SK-N-SH (cell line): ENCODE results near the gene SUCLG2. TPM values are rescaled to one million over a fixed set of nuclear protein-coding genes. Genes with fewer than 3 reads are reported as not detected.

Source experiments
- CTCF ChIA-PET: fragments of 300-600, 350-600 bp; formaldehyde crosslinking; extraction: SDS; loops from one replicate; lab custom pipeline; 2021; lab: Yijun Ruan, JAX
- POLR2A ChIA-PET: fragments of 350-600 bp; sonication (Branson Sonifier 250); formaldehyde crosslinking; extraction: SDS; loops from one replicate; lab custom pipeline; 2020; ENCODE audit warnings: antibody characterized with exemption, inconsistent platforms; lab: Yijun Ruan, JAX
- DNase-seq: peaks from one replicate; pipeline ENCODE4 v3.0.0; 2012
- H2AFZ ChIP-seq: fragments of 200-600 bp; sonication (generic); 2 replicates; pipeline ENCODE4 v1.8.1; 2016; ENCODE audit warnings: antibody characterized with exemption, mild to moderate bottlenecking, low read depth
- H3F3A ChIP-seq: fragments of 200-600 bp; sonication (generic); replicated peaks from 2 replicates; pipeline ENCODE3; 2016; ENCODE audit warnings: antibody characterized with exemption, mild to moderate bottlenecking; ENCODE audit not compliant: insufficient read depth
- H3K27ac ChIP-seq, 2 experiments: fragments of 200-500 bp in 1 of 2; fragments of 200-600 bp in 1 of 2; sonication (Bioruptor generic) in 1 of 2; sonication (generic), shearing (Covaris generic) in 1 of 2; 2 replicates each; pipeline versions ENCODE4 v1.5.1 to v1.6.1; 2014 to 2016; ENCODE audit warnings: low read depth in 2 of 2, inconsistent platforms in 1 of 2, low read length in 1 of 2, mild to moderate bottlenecking in 1 of 2, mixed read lengths in 1 of 2
- H3K27me3 ChIP-seq: fragments of 200-600 bp; sonication (generic), shearing (Covaris generic); 2 replicates; pipeline ENCODE4 v1.6.1; 2016; ENCODE audit warnings: mixed run types; ENCODE audit not compliant: insufficient read depth
- H3K36me3 ChIP-seq, 2 experiments: fragments of 200-500 bp in 1 of 2; fragments of 200-600 bp in 1 of 2; sonication (Bioruptor generic) in 1 of 2; sonication (generic) in 1 of 2; replicated peaks in 1 of 2; 2 replicates each; pipeline versions ENCODE3 to v1.5.1; 2014 to 2016; ENCODE audit warnings: low read length in 1 of 2, mild to moderate bottlenecking in 1 of 2; ENCODE audit not compliant: insufficient read depth in 2 of 2, control insufficient read depth in 1 of 2
- H3K4me1 ChIP-seq, 2 experiments: fragments of 200-500 bp in 1 of 2; fragments of 200-600 bp in 1 of 2; sonication (Bioruptor generic) in 1 of 2; sonication (generic), shearing (Covaris generic) in 1 of 2; 2 replicates each; pipeline versions ENCODE4 v1.5.1 to v1.6.1; 2014 to 2016; ENCODE audit warnings: low read depth in 1 of 2, low read length in 1 of 2, mixed run types in 1 of 2; ENCODE audit not compliant: insufficient read depth in 2 of 2, control insufficient read depth in 1 of 2
- H3K4me2 ChIP-seq: fragments of 200-600 bp; sonication (generic), shearing (Covaris generic); 2 replicates; pipeline ENCODE4 v1.6.1; 2017; ENCODE audit warnings: mixed run types
- H3K4me3 ChIP-seq, 2 experiments: fragments of 200-500 bp in 1 of 2; fragments of 200-600 bp in 1 of 2; sonication (Bioruptor generic) in 1 of 2; sonication (generic), shearing (Covaris generic) in 1 of 2; 2 replicates each; pipeline versions ENCODE4 v1.5.1 to v1.8.1; 2014 to 2016; ENCODE audit warnings: low read depth in 2 of 2, inconsistent platforms in 1 of 2, low read length in 1 of 2, mild to moderate bottlenecking in 1 of 2, mixed read lengths in 1 of 2, moderate library complexity in 1 of 2
- H3K79me2 ChIP-seq: fragments of 200-600 bp; sonication (generic); 2 replicates; pipeline ENCODE4 v1.8.1; 2017; ENCODE audit warnings: mild to moderate bottlenecking; ENCODE audit not compliant: insufficient read depth
- H3K9ac ChIP-seq: fragments of 200-600 bp; sonication (generic); 2 replicates; pipeline ENCODE4 v1.6.1; 2017; ENCODE audit warnings: mixed run types
- H3K9me2 ChIP-seq: fragments of 200-600 bp; sonication (generic); 2 replicates; pipeline ENCODE4 v1.6.1; 2017; ENCODE audit warnings: mixed run types
- H3K9me3 ChIP-seq: fragments of 200-600 bp; sonication (generic); 2 replicates; pipeline ENCODE4 v1.6.1; 2017; ENCODE audit warnings: mixed run types, mild to moderate bottlenecking, moderate library complexity
- H4K20me1 ChIP-seq: fragments of 200-600 bp; sonication (generic); 2 replicates; pipeline ENCODE4 v1.6.1; 2017; ENCODE audit warnings: mild to moderate bottlenecking, mixed run types; ENCODE audit not compliant: insufficient read depth
- CHD2 ChIP-seq: fragments of 150-350 bp; IDR thresholded peaks from 2 replicates; pipeline ENCODE4 v1.6.1; 2018; ENCODE audit warnings: low read length; ENCODE audit not compliant: partially characterized antibody
- CTCF ChIP-seq: fragments of 200-600 bp; sonication (generic); IDR thresholded peaks from 2 replicates; pipeline ENCODE4 v1.6.1; 2017; ENCODE audit warnings: antibody characterized with exemption, mild to moderate bottlenecking, moderate library complexity
- ELF1 ChIP-seq: IDR thresholded peaks from 2 replicates; pipeline ENCODE4 v1.4.0; 2012
- EP300 ChIP-seq, 2 experiments: IDR thresholded peaks; 2 replicates each; pipeline versions ENCODE4 v1.4.0 to v1.6.1; 2012; ENCODE audit warnings: borderline replicate concordance in 1 of 2, low read depth in 1 of 2, low read length in 1 of 2
- EZH2phosphoT487 ChIP-seq: fragments of 200-600 bp; sonication (generic); IDR thresholded peaks from 2 replicates; pipeline ENCODE4 v1.6.1; 2017; ENCODE audit warnings: low read depth, mixed run types, mild to moderate bottlenecking, antibody characterized with exemption, moderate library complexity, borderline replicate concordance
- FOSL2 ChIP-seq: IDR thresholded peaks from 2 replicates; pipeline ENCODE4 v1.4.0; 2012; ENCODE audit warnings: low read depth, mild to moderate bottlenecking, moderate library complexity, borderline replicate concordance
- FOXJ3 ChIP-seq: sonication (generic); formaldehyde crosslinking; IDR thresholded peaks from 2 replicates; pipeline ENCODE4 v1.5.1; 2020; ENCODE audit warnings: mild to moderate bottlenecking, missing genetic modification reagents
- FOXM1 ChIP-seq: IDR thresholded peaks from 2 replicates; pipeline ENCODE4 v1.4.0; 2012; ENCODE audit warnings: low read depth, mild to moderate bottlenecking
- GABPA ChIP-seq: IDR thresholded peaks from 2 replicates; pipeline ENCODE4 v1.4.0; 2012; ENCODE audit warnings: low read depth, mild to moderate bottlenecking
- GATA2 ChIP-seq: sonication (generic); formaldehyde crosslinking; IDR thresholded peaks from 2 replicates; pipeline ENCODE4 v1.5.0; 2020; ENCODE audit warnings: mild to moderate bottlenecking, missing genetic modification reagents
- JUND ChIP-seq: IDR thresholded peaks from 2 replicates; pipeline ENCODE4 v1.4.0; 2012
- MAX ChIP-seq: IDR thresholded peaks from 2 replicates; pipeline ENCODE4 v1.4.0; 2012; ENCODE audit warnings: low read depth
- MEF2A ChIP-seq: IDR thresholded peaks from 2 replicates; pipeline ENCODE4 v1.4.0; 2012; ENCODE audit warnings: low read depth, borderline replicate concordance
- MXI1 ChIP-seq: IDR thresholded peaks from 2 replicates; pipeline ENCODE4 v1.6.1; 2012; ENCODE audit warnings: mild to moderate bottlenecking, low read depth, low read length, improper control_type of control experiment
- NFIC ChIP-seq: IDR thresholded peaks from 2 replicates; pipeline ENCODE4 v1.4.0; 2012; ENCODE audit warnings: borderline replicate concordance
- NRF1 ChIP-seq: IDR thresholded peaks from 2 replicates; pipeline ENCODE4 v1.6.1; 2012; ENCODE audit warnings: low read depth, mild to moderate bottlenecking, low read length
- PBX3 ChIP-seq: IDR thresholded peaks from 2 replicates; pipeline ENCODE4; 2012
- RAD21 ChIP-seq: IDR thresholded peaks from 2 replicates; pipeline ENCODE4 v1.6.1; 2012; ENCODE audit warnings: mild to moderate bottlenecking, low read length
- RCOR1 ChIP-seq: fragments of 150-350 bp; IDR thresholded peaks from 2 replicates; pipeline ENCODE4 v1.6.1; 2017; ENCODE audit warnings: antibody characterized with exemption, low read length
- RFX5 ChIP-seq: IDR thresholded peaks from 2 replicates; pipeline ENCODE4 v1.6.1; 2012; ENCODE audit warnings: mild to moderate bottlenecking, improper control_type of control experiment, low read length
- RXRA ChIP-seq: IDR thresholded peaks from 2 replicates; pipeline ENCODE4 v1.4.0; 2012; ENCODE audit warnings: low read depth, mild to moderate bottlenecking, borderline replicate concordance
- SIN3A ChIP-seq: IDR thresholded peaks from 2 replicates; pipeline ENCODE4 v1.6.1; 2012; ENCODE audit warnings: low read depth, mild to moderate bottlenecking, low read length, moderate library complexity, borderline replicate concordance
- SMC3 ChIP-seq: IDR thresholded peaks from 2 replicates; pipeline ENCODE4 v1.6.1; 2012; ENCODE audit warnings: low read depth, low read length, improper control_type of control experiment
- TAF1 ChIP-seq: IDR thresholded peaks from 2 replicates; pipeline ENCODE4 v1.6.1; 2012; ENCODE audit warnings: low read depth, mild to moderate bottlenecking, low read length, moderate library complexity, borderline replicate concordance
- TCF12 ChIP-seq: IDR thresholded peaks from 2 replicates; pipeline ENCODE4 v1.4.0; 2012
- TEAD4 ChIP-seq: IDR thresholded peaks from 2 replicates; pipeline ENCODE4 v1.4.0; 2012; ENCODE audit warnings: mild to moderate bottlenecking, borderline replicate concordance; ENCODE audit not compliant: insufficient read depth
- USF1 ChIP-seq: IDR thresholded peaks from 2 replicates; pipeline ENCODE4 v1.4.0; 2012; ENCODE audit warnings: low read depth, borderline replicate concordance
- USF2 ChIP-seq: fragments of 150-350 bp; IDR thresholded peaks from 2 replicates; pipeline ENCODE4 v1.6.1; 2017; ENCODE audit warnings: antibody characterized with exemption, low read length, low read depth, borderline replicate concordance
- WGBS: methylation state at CpG from one replicate; pipeline ENCODE4 v1.1.6; 2017; ENCODE audit warnings: low lambda C conversion rate; 5-methylcytosine and 5-hydroxymethylcytosine counted together
- polyA plus RNA-seq, 3 experiments: library from polyadenylated mRNA; depleted of rRNA; stranded (reverse); fragments of >200 nt; gene quantifications; 2 replicates each; pipeline ENCODE4 v1.2.3, GENCODE V29; 2012

The SUCLG2 gene
- polyA plus RNA-seq, 1 of the 3 experiments (the other 2 are of a cell fraction), result 20.2 TPM

GRCh38 chr3:67648229-67648628 is 6.2 kb downstream of the SUCLG2 start (continued):
- no peak for TF ChIP-seq GATA2 (CRISPR knock-in tag)
- no peak for TF ChIP-seq NFIC
- TF ChIP-seq ELF1, result no peak
- TF ChIP-seq, all 33 proteins: peak for 0

GRCh38 chr3:67647390-67647878 is 7.0 kb downstream of the SUCLG2 start:
- H3K27ac ChIP-seq, result peak overlapping the region; percentile 59 to 92; a peak in 3 of 4 replicates
- peaks cover 0 to 8% of the 10 kb centered on the region in 2 experiments; a peak in 3 of 4 replicates for H3K4me1 ChIP-seq
- H3F3A ChIP-seq, result peaks cover 28% of the 10 kb centered on the region
- no peak for DNase-seq
- H3K9ac ChIP-seq, result peak overlapping the region; percentile 49; the same call in 1 of the 2 replicates
- no peaks in the 10 kb centered on the region for H3K27me3 ChIP-seq
- H4K20me1 ChIP-seq, result no peaks in the 10 kb centered on the region; the same call in 1 of the 2 replicates
- no peak overlapping the region for H3K4me3 ChIP-seq
- WGBS, result 23% methylated on average over 5 of the region's 5 CpGs
- no peak overlapping the region for H2AFZ ChIP-seq
- no peaks in the 10 kb centered on the region for H3K9me3 ChIP-seq
- POLR2A ChIA-PET, result no interaction called here
- H3K36me3 ChIP-seq, result peaks cover 0 to 6% of the 10 kb centered on the region in 2 experiments
- CTCF ChIA-PET, result no interaction called here
- H3K79me2 ChIP-seq, result peaks cover 71% of the 10 kb centered on the region
- H3K9me2 ChIP-seq, result no peaks in the 10 kb centered on the region
- H3K4me2 ChIP-seq, result peak overlapping the region; percentile 60
- TF ChIP-seq RFX5 (no peak), FOSL2 (peak; percentile 51; the same call in 1 of the 2 replicates), GATA2 (CRISPR knock-in tag) (no peak), USF2 (no peak), GABPA (no peak), FOXM1 (0 out of 2 replicates have a peak, but pooled peaks have one; percentile 23), ELF1 (no peak), USF1 (no peak), TAF1 (no peak; the same call in 1 of the 2 replicates), JUND (peak; percentile 63), MEF2A (no peak), MAX (peak; percentile 96), FOXJ3 (CRISPR knock-in tag) (no peak), TCF12 (peak; percentile 69), NRF1 (no peak), MXI1 (no peak), CHD2 (no peak), PBX3 (peak; percentile 57; the same call in 1 of the 2 replicates), EP300 (IDR thresholded peaks at IDR 0.05; ENCODE audit: borderline replicate concordance in 1 of 2, low read depth in 1 of 2, low read length in 1 of 2) (peak in 1 of 2 experiments; percentile 69; a peak in 2 of 4 replicates), SIN3A (0 out of 2 replicates have a peak, but pooled peaks have one; percentile 26), NFIC (peak; percentile 61), RXRA (peak; percentile 21; the same call in 1 of the 2 replicates), SMC3 (no peak), RCOR1 (no peak), EZH2phosphoT487 (no peak), TEAD4 (peak; percentile 27; the same call in 1 of the 2 replicates), RAD21 (no peak), CTCF (no peak)
